Measurements from ENCODE around the gene GEMIN7. TPM values are rescaled to one million over a fixed set of nuclear protein-coding genes. Genes with fewer than 3 reads are reported as not detected.

Gene GEMIN7
- total RNA-seq, 1 experiment from 2014 or later, result 35.5 TPM

GRCh38 chr19:45078390-45079062 is 534 bp upstream of the GEMIN7 start:
- Histone ChIP-seq H3K9me2 (replicated peaks; ENCODE audit: low read length) (no peaks in the 10 kb centered on the region), H4K20me1 (ENCODE audit: low read length) (no peaks in the 10 kb centered on the region), H3K27ac (ENCODE audit: low read length) (no peak overlapping the region), H3K27me3 (ENCODE audit: low read length) (no peaks in the 10 kb centered on the region), H3K4me1 (ENCODE audit: insufficient read depth, low read length) (peaks cover 11% of the 10 kb centered on the region), H3F3A (ENCODE audit: low read length, unreplicated experiment) (no peaks in the 10 kb centered on the region), H3K36me3 (ENCODE audit: low read depth, low read length) (no peaks in the 10 kb centered on the region), H3K9ac (ENCODE audit: low read length) (peak overlapping the region; percentile 98), H3K4me3 (ENCODE audit: low read length) (peak overlapping the region; percentile 100), H3K79me2 (ENCODE audit: low read length) (peaks cover 63% of the 10 kb centered on the region), H3K4me2 (ENCODE audit: low read length) (peak overlapping the region; percentile 89), H3K9me3 (ENCODE audit: low read length) (no peaks in the 10 kb centered on the region), H2AFZ (ENCODE audit: low read length) (peak overlapping the region; percentile 96)
- no peak for ATAC-seq
- intact Hi-C loops (cut with micrococcal nuclease), result no loop called here
- no TSS peak for BruUV-seq (replicated peaks)
- DNase-seq, result no peak
- POLR2A ChIA-PET (ENCODE audit: unreplicated experiment), result interaction anchor here (0.6 kb wide), 1 partner anchor 65 kb away, joined by 3 read pairs; no protein-coding TSS in a partner anchor
- CTCF ChIA-PET, result no interaction called here
- no peak for TF ChIP-seq EZH2 (IDR thresholded peaks at IDR 0.05; ENCODE audit: low read length, unreplicated experiment)

GRCh38 chr19:45079911-45080370 is 881 bp downstream of the GEMIN7 start:
- Histone ChIP-seq H3K27me3 (ENCODE audit: low read length) (no peaks in the 10 kb centered on the region), H3K9me2 (replicated peaks; ENCODE audit: low read length) (no peaks in the 10 kb centered on the region), H3F3A (ENCODE audit: low read length, unreplicated experiment) (no peaks in the 10 kb centered on the region), H3K36me3 (ENCODE audit: low read depth, low read length) (no peaks in the 10 kb centered on the region), H2AFZ (ENCODE audit: low read length) (no peak overlapping the region), H4K20me1 (ENCODE audit: low read length) (no peaks in the 10 kb centered on the region), H3K9me3 (ENCODE audit: low read length) (no peaks in the 10 kb centered on the region), H3K27ac (ENCODE audit: low read length) (no peak overlapping the region), H3K79me2 (ENCODE audit: low read length) (peaks cover 57% of the 10 kb centered on the region), H3K4me3 (ENCODE audit: low read length) (peak overlapping the region; percentile 100), H3K9ac (ENCODE audit: low read length) (peak overlapping the region; percentile 98), H3K4me1 (ENCODE audit: insufficient read depth, low read length) (peaks cover 11% of the 10 kb centered on the region), H3K4me2 (ENCODE audit: low read length) (peak overlapping the region; percentile 89)
- no peak for DNase-seq
- CTCF ChIA-PET, result no interaction called here
- BruUV-seq (replicated peaks), result no TSS peak
- TF ChIP-seq CTCF (conservative IDR thresholded peaks at IDR 0.05; ENCODE audit: low read depth, low read length), result no peak
- no peak for TF ChIP-seq EZH2phosphoT487 (IDR thresholded peaks at IDR 0.05; ENCODE audit: borderline replicate concordance, low read length)
- no peak for TF ChIP-seq EZH2 (IDR thresholded peaks at IDR 0.05; ENCODE audit: low read length, unreplicated experiment)
- no peak for ATAC-seq
- POLR2A ChIA-PET (ENCODE audit: unreplicated experiment), result interaction anchor here (0.6 kb wide), 2 partner anchors 55 to 209 kb away, joined by 4 read pairs; no protein-coding TSS in a partner anchor
- intact Hi-C loops (cut with micrococcal nuclease), result no loop called here

GRCh38 chr19:45082170-45082569 is 3.1 kb downstream of the GEMIN7 start:
- Histone ChIP-seq H2AFZ (ENCODE audit: low read length) (no peak overlapping the region), H3K27me3 (ENCODE audit: low read length) (no peaks in the 10 kb centered on the region), H3K27ac (ENCODE audit: low read length) (no peak overlapping the region), H3K36me3 (ENCODE audit: low read depth, low read length) (no peaks in the 10 kb centered on the region; the same call in 1 of the 2 replicates), H3K79me2 (ENCODE audit: low read length) (peaks cover 50% of the 10 kb centered on the region), H3K4me3 (ENCODE audit: low read length) (no peak overlapping the region), H3K4me1 (ENCODE audit: insufficient read depth, low read length) (0 out of 2 replicates have a peak, but pooled peaks cover 5% of the 10 kb centered on the region), H4K20me1 (ENCODE audit: low read length) (no peaks in the 10 kb centered on the region), H3F3A (ENCODE audit: low read length, unreplicated experiment) (no peaks in the 10 kb centered on the region), H3K9ac (ENCODE audit: low read length) (no peak overlapping the region), H3K4me2 (ENCODE audit: low read length) (no peak overlapping the region), H3K9me2 (replicated peaks; ENCODE audit: low read length) (no peaks in the 10 kb centered on the region), H3K9me3 (ENCODE audit: low read length) (no peaks in the 10 kb centered on the region)
- DNase-seq (no peak), ATAC-seq (no peak)
- BruUV-seq (replicated peaks), result no TSS peak
- CTCF ChIA-PET, result no interaction called here
- intact Hi-C loops (cut with micrococcal nuclease), result no loop called here
- no peak for TF ChIP-seq CTCF (conservative IDR thresholded peaks at IDR 0.05; ENCODE audit: low read depth, low read length)
- TF ChIP-seq EZH2phosphoT487 (IDR thresholded peaks at IDR 0.05; ENCODE audit: borderline replicate concordance, low read length), result no peak
- no peak for TF ChIP-seq EZH2 (IDR thresholded peaks at IDR 0.05; ENCODE audit: low read length, unreplicated experiment)
- POLR2A ChIA-PET (ENCODE audit: unreplicated experiment), result no interaction called here

All from PC-3 (cell line).